ENCODE results near the gene PLEKHM3. TPM values are rescaled to one million over a fixed set of nuclear protein-coding genes. Genes with fewer than 3 reads are reported as not detected.

The PLEKHM3 gene
- total and polyA plus RNA-seq, 2 experiments from 2014 or later: 3.9 to 8.8 TPM

- Histone ChIP-seq H3K4me1 (ENCODE audit: insufficient read depth) (peaks cover 30% of the 10 kb centered on the region), H3K36me3 (ENCODE audit: insufficient read depth) (no peaks in the 10 kb centered on the region), H3K27ac (ENCODE audit: low read depth) (no peak overlapping the region), H2AFZ (no peak overlapping the region), H3K4me2 (no peak overlapping the region), H3K9me2 (ENCODE audit: insufficient read depth) (no peaks in the 10 kb centered on the region), H3K27me3 (ENCODE audit: insufficient read depth) (no peaks in the 10 kb centered on the region), H3F3A (replicated peaks; ENCODE audit: low read depth) (no peaks in the 10 kb centered on the region; the same call in 1 of the 2 replicates), H4K20me1 (replicated peaks; ENCODE audit: insufficient read depth) (no peaks in the 10 kb centered on the region), H3K79me2 (replicated peaks; ENCODE audit: insufficient read depth) (no peaks in the 10 kb centered on the region), H3K4me3 (no peak overlapping the region)
- no peak for DNase-seq (ENCODE audit: low spot score)
- Mint-ChIP-seq H3K27me3 (ENCODE audit: insufficient read depth, low read depth, poor library complexity) (peaks cover 4% of the 10 kb centered on the region), H3K4me1 (peaks cover 48% of the 10 kb centered on the region), H3K9me3 (no peaks in the 10 kb centered on the region), H3K27ac (no peak overlapping the region), H3K36me3 (ENCODE audit: low read depth) (no peaks in the 10 kb centered on the region), H3K4me3 (no peak overlapping the region)
- no peak for ATAC-seq
- TF ChIP-seq ZNF114 (CRISPR knock-in tag; IDR thresholded peaks at IDR 0.05) (no peak), EZH2phosphoT487 (IDR thresholded peaks at IDR 0.05; ENCODE audit: unreplicated experiment) (no peak), ZNF462 (CRISPR knock-in tag; IDR thresholded peaks at IDR 0.05) (no peak), EZH2 (IDR thresholded peaks at IDR 0.05; ENCODE audit: low read depth, unreplicated experiment) (no peak), JUNB (IDR thresholded peaks at IDR 0.05; ENCODE audit: unreplicated experiment) (no peak), CREB1 (CRISPR knock-in tag; IDR thresholded peaks at IDR 0.05; ENCODE audit: low read depth) (no peak), ZNF331 (CRISPR knock-in tag; IDR thresholded peaks at IDR 0.05; ENCODE audit: low read depth) (no peak)
- TF ChIP-seq, protein P1, sequence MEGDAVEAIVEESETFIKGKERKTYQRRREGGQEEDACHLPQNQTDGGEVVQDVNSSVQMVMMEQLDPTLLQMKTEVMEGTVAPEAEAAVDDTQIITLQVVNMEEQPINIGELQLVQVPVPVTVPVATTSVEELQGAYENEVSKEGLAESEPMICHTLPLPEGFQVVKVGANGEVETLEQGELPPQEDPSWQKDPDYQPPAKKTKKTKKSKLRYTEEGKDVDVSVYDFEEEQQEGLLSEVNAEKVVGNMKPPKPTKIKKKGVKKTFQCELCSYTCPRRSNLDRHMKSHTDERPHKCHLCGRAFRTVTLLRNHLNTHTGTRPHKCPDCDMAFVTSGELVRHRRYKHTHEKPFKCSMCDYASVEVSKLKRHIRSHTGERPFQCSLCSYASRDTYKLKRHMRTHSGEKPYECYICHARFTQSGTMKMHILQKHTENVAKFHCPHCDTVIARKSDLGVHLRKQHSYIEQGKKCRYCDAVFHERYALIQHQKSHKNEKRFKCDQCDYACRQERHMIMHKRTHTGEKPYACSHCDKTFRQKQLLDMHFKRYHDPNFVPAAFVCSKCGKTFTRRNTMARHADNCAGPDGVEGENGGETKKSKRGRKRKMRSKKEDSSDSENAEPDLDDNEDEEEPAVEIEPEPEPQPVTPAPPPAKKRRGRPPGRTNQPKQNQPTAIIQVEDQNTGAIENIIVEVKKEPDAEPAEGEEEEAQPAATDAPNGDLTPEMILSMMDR (conservative IDR thresholded peaks at IDR 0.05; ENCODE audit: low read depth in 2 of 2): no peak
- TF ChIP-seq, protein P2, sequence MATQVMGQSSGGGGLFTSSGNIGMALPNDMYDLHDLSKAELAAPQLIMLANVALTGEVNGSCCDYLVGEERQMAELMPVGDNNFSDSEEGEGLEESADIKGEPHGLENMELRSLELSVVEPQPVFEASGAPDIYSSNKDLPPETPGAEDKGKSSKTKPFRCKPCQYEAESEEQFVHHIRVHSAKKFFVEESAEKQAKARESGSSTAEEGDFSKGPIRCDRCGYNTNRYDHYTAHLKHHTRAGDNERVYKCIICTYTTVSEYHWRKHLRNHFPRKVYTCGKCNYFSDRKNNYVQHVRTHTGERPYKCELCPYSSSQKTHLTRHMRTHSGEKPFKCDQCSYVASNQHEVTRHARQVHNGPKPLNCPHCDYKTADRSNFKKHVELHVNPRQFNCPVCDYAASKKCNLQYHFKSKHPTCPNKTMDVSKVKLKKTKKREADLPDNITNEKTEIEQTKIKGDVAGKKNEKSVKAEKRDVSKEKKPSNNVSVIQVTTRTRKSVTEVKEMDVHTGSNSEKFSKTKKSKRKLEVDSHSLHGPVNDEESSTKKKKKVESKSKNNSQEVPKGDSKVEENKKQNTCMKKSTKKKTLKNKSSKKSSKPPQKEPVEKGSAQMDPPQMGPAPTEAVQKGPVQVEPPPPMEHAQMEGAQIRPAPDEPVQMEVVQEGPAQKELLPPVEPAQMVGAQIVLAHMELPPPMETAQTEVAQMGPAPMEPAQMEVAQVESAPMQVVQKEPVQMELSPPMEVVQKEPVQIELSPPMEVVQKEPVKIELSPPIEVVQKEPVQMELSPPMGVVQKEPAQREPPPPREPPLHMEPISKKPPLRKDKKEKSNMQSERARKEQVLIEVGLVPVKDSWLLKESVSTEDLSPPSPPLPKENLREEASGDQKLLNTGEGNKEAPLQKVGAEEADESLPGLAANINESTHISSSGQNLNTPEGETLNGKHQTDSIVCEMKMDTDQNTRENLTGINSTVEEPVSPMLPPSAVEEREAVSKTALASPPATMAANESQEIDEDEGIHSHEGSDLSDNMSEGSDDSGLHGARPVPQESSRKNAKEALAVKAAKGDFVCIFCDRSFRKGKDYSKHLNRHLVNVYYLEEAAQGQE (IDR thresholded peaks at IDR 0.05; ENCODE audit: unreplicated experiment): no peak
Measured at GRCh38 chr2:207935991-207936370, 89.3 kb downstream of the PLEKHM3 start.

Measured in GM23338 (cell line).